ENCODE measurements around the gene CXCL17.
"Not testable (repeated sequence)": the region's sequence is repeated elsewhere in the genome, so short reads cannot be mapped to it uniquely, and the experiment has no call there.

The CXCL17 gene

GRCh38 chr19:42442833-42443232 is at the start of gene CXCL17:
TSS of gene CXCL17 (minus strand) at chr19:42442946. CDS start at chr19:42442832, 114 bp downstream.
- ChIA-PET POLR2A (no interaction called here), CTCF (interaction anchor here (1.2 to 4.8 kb wide), 8 partner anchors 8 to 113 kb away, joined by 4 to 84 read pairs (median 18); partner anchors contain the start of gene CEACAM1)
- no peak for DNase-seq (ENCODE audit: extremely low spot score)
- no peak for TF ChIP-seq CTCF (IDR thresholded peaks at IDR 0.05; ENCODE audit: control extremely low read depth, extremely low read depth, low read depth, missing control alignments)

- ChIA-PET POLR2A (no interaction called here), CTCF (interaction anchor here (1.3 to 1.4 kb wide), 4 partner anchors 18 to 50 kb away, joined by 3 to 5 read pairs (median 4); no protein-coding TSS in a partner anchor)
- DNase-seq (ENCODE audit: extremely low spot score), result no peak
- TF ChIP-seq CTCF (IDR thresholded peaks at IDR 0.05; ENCODE audit: control extremely low read depth, extremely low read depth, low read depth, missing control alignments), result no peak
These were observed 46.2 kb upstream of the CXCL17 start for GRCh38 chr19:42488783-42489521.

- CTCF ChIA-PET, result interaction anchor here (0.7 to 1.6 kb wide), 6 partner anchors 17 to 303 kb away, joined by 3 to 5 read pairs (median 4); partner anchors contain the start of gene CEACAM1
These were observed 45.0 kb upstream of the CXCL17 start for GRCh38 chr19:42487798-42488178.

GRCh38 chr19:42487032-42487797 is 44.5 kb upstream of the CXCL17 start:
- TF ChIP-seq CTCF (IDR thresholded peaks at IDR 0.05; ENCODE audit: control extremely low read depth, extremely low read depth, low read depth, missing control alignments), result no peak
- DNase-seq (ENCODE audit: extremely low spot score), result no peak
- ChIA-PET CTCF (interaction anchor here (0.7 to 1.6 kb wide), 7 partner anchors 16 to 302 kb away, joined by 3 to 5 read pairs (median 4); partner anchors contain the start of gene CEACAM1), POLR2A (no interaction called here)

More at GRCh38 chr19:42487798-42488178, 45.0 kb upstream of the CXCL17 start:
- no peak for DNase-seq (ENCODE audit: extremely low spot score)
- POLR2A ChIA-PET, result no interaction called here
- TF ChIP-seq CTCF (IDR thresholded peaks at IDR 0.05; ENCODE audit: control extremely low read depth, extremely low read depth, low read depth, missing control alignments), result no peak

- DNase-seq (ENCODE audit: extremely low spot score); POLR2A ChIA-PET: not testable (repeated sequence)
- CTCF ChIA-PET, result interaction anchor here (0.7 to 4.1 kb wide), 4 partner anchors 10 to 35 kb away, joined by 3 to 11 read pairs (median 4); no protein-coding TSS in a partner anchor
These were observed 42.3 kb upstream of the CXCL17 start for GRCh38 chr19:42485036-42485435.

GRCh38 chr19:42480335-42481095 is 37.8 kb upstream of the CXCL17 start:
- TF ChIP-seq CTCF (IDR thresholded peaks at IDR 0.05; ENCODE audit: control extremely low read depth, extremely low read depth, low read depth, missing control alignments), result no peak
- ChIA-PET POLR2A (no interaction called here), CTCF (no interaction called here)
- no peak for DNase-seq (ENCODE audit: extremely low spot score)

Data from GM10248 (cell line).